Measurements from ENCODE around the gene PIP5K1B.

The PIP5K1B gene

GRCh38 chr9:68907910-68908309 is 202.9 kb downstream of the PIP5K1B start:
- DNase-seq (ENCODE audit: low read depth in 2 of 2), result no peak

DNA sequence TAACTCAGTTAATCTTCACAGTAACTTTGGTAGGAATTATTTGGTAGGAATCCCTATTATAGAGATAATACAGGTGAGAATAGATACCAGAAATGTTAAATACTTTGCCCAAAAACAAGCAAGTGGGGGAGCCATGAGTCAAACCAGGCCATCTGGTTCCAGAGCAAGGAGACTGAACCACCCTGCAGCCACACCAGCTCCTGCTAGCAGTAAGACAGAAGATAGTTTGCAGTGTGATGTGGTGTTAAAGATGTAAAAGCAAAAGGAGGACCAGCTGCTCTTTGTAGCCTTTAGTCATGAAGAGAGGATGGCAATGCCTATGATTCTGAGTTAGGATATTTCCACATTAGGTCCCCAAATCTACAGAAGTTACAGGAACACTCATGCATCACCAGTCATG is 207.5 kb downstream of the PIP5K1B start:
- no peak for DNase-seq (ENCODE audit: low read depth in 2 of 2)

DNA sequence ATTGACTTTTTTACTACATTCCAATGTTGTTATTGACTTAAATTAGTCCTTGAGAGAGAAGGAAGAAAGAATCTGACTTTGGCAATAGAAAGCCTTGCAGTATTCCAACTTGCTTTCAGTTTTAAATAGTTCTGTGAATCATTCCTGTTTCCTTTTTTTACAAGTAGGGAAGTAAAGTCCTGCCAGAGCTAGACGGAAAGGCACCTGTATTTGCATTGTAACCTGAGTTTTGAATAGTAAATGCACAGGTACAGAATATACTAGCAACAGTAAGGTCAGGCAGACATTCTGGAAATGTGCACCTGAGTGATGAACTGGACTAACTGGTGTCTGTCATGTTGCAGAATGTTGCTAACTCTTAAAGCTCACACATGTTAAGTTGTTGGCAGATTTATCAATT is 208.0 kb downstream of the PIP5K1B start:
- DNase-seq (ENCODE audit: low read depth in 2 of 2), result no peak

DNA sequence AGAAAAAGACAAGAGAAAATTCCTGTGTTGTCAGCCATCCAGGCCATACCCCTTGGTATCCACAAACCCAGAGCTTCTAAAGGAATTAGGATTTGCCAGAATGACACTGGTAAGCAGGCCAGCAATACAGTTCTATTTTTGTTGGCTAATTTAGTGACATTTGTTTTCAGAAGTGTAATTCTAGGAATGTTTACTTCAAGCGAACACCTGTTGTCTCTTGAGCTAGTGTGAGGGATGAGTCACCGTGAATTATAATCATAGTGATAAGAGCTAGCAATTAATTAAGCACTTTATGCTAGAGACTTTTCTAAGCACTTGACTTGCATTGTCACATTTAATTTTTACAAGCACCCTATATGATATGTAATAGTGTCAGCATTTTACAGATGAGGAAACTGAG is 209.7 kb downstream of the PIP5K1B start:
- DNase-seq (ENCODE audit: low read depth in 2 of 2), result no peak

- no peak for DNase-seq (ENCODE audit: low read depth in 2 of 2)
These were observed 214.6 kb downstream of the PIP5K1B start for GRCh38 chr9:68919661-68920060.

- DNase-seq (ENCODE audit: low read depth in 2 of 2), result no peak
These were observed 215.9 kb downstream of the PIP5K1B start for GRCh38 chr9:68920921-68921320.

DNA sequence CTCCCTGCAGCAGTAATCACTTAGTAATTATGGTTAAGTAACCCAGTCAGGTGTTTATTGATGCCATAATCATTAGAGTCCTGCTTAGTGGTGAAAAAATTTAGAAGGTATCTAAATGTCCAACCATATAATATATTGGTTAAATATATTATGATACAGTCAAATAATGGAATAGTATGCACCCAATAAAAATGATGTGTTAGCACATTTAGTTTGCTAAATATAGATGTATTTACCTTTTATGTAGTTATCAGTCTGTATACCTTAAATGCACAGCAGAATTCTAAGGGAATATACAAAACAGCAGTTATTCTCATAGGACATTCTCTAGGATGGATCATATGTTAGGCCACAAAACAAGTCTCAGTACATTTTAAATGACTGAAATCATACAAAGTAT is 218.4 kb downstream of the PIP5K1B start:
- no peak for DNase-seq (ENCODE audit: low read depth in 2 of 2)

DNA sequence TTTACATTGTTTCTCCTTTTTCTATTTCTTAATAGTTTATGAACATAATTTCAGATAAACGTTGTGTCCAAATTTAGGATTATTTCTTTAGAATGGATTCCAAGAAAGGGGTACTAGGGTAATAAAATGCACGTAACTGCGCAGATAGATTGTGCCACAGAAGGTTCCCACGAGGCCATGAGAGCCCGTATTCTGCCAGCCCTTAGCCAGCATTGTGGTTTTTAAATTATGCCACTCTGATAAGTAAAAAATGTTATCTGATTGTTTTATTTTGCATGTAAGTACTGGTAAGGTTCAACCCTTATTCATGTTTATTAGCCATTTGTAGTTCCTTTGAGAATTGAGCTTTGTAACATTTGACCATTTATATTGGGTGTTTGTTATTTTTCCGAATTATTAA is 220.1 kb downstream of the PIP5K1B start:
- no peak for DNase-seq (ENCODE audit: low read depth in 2 of 2)

- no peak for DNase-seq (ENCODE audit: low read depth in 2 of 2)
These were observed 222.1 kb downstream of the PIP5K1B start for GRCh38 chr9:68927165-68927564.

DNA sequence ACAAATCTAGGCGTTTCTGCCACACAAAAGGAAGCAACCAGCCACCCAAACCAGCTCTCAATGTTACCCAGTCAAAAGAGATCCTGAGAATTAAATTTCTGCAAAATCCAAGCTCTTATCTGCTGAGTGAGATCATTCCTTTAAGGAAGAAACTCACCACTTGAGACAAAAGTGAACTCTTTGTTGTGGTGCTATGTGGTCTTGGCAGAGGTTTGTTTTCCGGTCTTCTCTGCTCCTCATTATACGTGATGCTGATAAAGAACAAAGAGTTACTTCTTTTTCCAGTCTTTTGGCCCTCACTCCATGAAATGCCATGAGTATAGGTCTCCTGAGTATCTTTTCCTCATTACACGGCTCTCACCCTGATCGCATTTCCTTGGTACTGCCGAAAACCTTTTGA is 226.8 kb downstream of the PIP5K1B start:
- DNase-seq (ENCODE audit: low read depth in 2 of 2), result no peak

GRCh38 chr9:68932458-68932857 is 227.4 kb downstream of the PIP5K1B start:
- DNase-seq (ENCODE audit: low read depth in 2 of 2), result no peak

- DNase-seq (ENCODE audit: low read depth in 2 of 2), result no peak
These were observed 228.6 kb downstream of the PIP5K1B start for GRCh38 chr9:68933434-68934328.

GRCh38 chr9:68934329-68934644 is 229.2 kb downstream of the PIP5K1B start:
- DNase-seq (ENCODE audit: low read depth in 2 of 2), result no peak

DNA sequence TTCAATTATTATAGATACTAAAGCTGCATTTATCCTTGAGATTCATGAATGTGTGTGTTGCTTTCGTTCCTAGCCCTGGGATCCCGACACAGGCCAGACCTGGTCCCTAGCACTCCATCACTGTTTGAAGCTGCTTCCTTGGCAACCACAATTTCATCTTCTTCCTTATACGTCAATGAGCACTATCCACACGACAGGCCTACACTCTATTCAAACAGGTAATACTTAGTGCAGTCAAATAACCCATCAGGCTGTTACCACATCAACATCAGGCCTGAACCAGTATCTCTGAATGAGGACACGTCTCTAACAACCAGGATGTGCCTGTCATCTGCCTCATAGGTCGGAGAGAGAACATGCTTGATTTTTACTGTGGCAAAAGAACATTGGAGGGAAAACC is 235.5 kb downstream of the PIP5K1B start:
- DNase-seq (ENCODE audit: low read depth in 2 of 2), result no peak

GRCh38 chr9:68941780-68942459 is 236.9 kb downstream of the PIP5K1B start:
- no peak for DNase-seq (ENCODE audit: low read depth in 2 of 2)

DNA sequence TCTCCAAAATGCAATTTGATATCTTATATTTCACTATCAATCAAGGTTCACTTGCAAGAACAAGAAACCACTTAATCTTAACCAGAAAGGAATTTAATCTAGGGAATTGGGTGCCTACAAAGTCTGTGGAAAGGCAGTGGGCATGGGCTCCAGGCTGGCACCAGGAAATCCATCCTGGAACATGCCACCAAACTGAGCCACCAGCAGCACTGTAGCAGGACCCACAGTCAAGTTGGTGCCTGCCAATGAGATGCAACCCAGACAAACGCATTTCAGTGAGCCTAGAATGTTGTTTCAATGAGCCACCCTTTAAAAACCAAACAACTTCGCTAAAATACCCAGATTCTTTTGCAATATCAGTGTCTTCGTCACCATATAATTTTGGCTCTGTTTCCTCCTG is 237.8 kb downstream of the PIP5K1B start:
- no peak for DNase-seq (ENCODE audit: low read depth in 2 of 2)

DNA sequence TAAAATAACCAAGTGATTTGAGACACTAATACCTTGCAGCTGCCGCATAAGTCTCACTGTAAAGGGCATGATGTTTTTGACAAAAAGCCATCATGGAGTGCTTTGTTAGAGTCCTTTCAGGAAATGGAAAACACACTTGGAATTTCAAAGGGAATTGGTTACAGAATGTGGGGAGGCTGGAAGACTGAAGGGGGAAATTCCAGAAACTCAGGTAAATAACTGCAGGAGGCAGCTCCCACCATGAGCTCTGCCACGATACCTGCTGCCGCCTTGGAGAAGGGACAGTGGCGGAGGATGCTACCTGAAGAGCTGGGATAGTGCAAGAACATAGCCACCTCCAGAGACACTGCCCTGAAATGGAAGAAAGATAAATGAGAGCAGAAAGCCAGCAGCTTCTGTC is 242.0 kb downstream of the PIP5K1B start:
- no peak for DNase-seq (ENCODE audit: low read depth in 2 of 2)

DNA sequence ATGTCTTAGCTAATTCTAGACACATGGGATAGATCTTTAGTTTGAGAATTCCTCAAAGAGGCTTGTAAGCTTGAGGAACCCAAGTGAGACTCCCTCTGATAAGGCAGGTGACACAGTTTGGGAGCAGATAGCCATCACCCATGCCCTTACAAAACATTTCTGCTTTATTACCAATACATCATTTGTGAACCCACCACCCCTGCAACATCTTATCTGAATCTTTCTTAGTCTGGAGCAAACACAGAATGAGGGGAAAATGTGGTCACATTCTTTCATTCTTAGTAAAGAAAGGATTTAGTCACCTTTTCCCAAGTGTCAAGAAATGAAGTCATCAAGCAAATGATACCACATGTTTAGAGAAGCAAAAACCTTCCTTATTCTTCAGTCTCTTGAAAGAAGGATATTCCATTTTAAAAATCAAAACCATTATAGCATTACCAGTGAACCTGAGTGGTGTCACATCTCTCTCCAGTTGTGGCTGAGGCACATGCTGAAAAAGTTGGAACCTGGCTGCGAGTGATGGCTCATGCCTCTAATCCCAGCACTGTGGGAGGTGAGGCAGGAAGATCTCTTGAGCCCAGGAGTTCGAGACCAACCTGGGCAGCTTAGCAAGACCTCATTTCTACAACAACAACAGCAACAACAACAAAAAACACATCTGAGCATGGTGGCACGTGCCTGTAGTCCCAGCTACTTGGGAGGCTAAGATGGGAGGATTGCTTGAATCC is 243.0 kb downstream of the PIP5K1B start:
- DNase-seq (ENCODE audit: low read depth in 2 of 2), result no peak

- DNase-seq (ENCODE audit: low read depth in 2 of 2), result no peak
These were observed 244.4 kb downstream of the PIP5K1B start for GRCh38 chr9:68949271-68950000.

DNA sequence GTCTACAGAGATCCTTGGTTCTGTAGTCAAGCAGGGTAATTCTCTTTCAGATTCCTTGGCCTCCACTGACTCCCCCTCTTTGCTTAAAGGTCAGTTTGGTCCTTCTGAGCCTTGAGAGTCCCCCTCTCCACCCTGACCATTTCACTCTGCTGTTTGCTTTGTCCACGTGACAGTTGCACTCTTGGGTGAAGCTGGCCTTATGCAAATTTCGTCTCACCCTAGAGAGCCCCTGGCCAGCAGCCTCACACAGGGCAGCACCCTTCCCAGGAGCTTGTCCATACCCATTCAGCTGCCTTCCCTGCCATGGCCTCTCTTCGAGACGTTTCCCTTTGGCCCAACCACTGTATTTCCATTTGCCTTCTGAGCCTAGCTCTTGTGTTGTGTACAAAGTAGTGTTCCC is 245.1 kb downstream of the PIP5K1B start:
- DNase-seq (ENCODE audit: low read depth in 2 of 2), result no peak

DNA sequence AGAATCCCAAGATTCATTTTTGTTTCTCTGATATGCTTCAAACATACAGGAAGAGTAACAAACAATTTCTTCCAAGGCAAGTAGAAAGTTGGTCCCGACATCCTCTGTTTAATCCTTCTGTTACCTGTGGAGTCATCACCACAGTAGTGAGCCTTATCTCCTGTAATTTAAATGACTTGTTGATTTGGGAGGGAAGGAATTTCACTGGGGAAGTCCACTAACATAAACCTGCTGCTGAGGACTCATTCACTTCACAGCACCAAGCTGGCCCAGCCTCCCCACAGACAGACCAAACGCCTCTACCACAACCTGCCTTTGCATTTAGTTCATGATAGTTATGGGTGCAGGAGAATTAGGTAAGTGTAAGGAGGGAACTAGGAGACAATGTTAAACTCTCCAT is 245.6 kb downstream of the PIP5K1B start:
- DNase-seq (ENCODE audit: low read depth in 2 of 2), result no peak
